HG02870 (cell line): Measurements from ENCODE around the gene KRTAP12-3.
"Not testable (repeated sequence)": the region's sequence is repeated elsewhere in the genome, so short reads cannot be mapped to it uniquely, and the experiment has no call there.

ENCODE experiments used
- ATAC-seq: cut with Tn5 transposase; IDR thresholded peaks from one replicate; pipeline ENCODE4 v1.9.1; 2021; ENCODE audit warnings: mild to moderate bottlenecking, moderate library complexity; ENCODE audit not compliant: unreplicated experiment

The KRTAP12-3 gene

DNA sequence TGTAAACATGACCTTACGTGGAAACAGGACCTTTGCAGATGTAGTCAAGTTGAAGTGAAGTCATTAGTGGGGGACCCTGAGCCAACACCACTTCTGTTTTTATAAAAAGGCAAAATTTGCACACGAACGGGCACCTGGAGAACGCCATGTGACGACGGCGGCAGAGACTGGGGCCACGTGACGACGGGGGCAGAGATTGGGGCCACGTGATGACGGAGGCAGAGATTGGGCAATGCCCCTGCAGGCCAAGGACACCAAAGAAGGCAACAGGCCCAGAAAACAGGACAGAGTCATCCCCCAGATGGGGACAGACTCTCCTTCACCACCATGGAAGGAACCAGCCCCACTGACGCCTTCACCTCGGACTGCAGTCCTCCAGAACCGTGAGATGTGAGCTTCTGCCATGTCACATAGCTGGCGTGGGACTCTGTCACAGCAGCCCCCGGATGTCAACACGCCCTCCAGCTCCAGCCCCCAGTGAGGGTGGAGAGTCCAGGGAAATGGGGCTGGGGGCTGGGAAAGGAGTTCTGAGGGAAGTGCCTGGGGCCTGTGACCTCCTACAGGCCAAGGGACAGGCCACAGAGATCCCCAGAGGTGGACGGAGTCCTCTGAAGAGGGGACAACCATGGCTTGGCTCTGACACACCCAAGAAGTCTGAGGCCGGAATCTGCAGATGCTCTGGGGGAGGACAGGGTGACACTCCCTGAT, 7.3 kb upstream of the KRTAP12-3 start:
- no peak for ATAC-seq

DNA sequence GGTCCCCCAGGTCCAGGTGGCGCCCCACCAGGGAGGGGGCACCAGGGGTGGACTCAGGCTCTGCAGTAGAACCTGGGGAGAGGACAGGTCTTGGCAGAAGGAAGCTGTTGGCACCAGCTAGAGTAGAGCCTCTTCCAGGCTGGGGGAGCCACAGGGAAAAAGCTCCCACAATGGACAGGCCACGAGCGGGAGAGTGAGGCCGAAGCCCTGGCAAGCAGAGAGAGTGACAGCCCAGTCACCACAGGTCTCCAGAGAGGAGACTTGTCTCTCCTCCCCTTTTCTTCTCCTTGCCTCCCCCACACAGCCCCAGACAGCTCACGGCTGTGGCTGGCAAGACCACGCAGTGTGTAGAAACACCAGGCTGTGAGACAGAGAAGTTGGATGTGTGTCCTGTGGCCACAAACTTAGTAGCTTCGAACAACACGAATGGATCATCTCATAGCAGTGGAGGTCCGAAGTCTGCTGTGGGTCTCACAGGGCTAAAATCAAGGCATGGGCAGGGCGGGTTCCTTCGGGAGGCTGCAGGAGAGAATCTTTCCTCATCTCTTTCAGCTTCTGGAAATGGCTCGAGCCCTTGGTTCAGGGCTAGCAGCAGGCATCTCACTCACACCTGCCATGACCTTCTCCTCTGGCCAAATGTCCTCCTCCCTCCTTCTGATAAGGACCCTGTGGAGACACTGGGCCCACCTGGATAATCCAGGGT, 6.6 kb upstream of the KRTAP12-3 start:
- no peak for ATAC-seq

DNA sequence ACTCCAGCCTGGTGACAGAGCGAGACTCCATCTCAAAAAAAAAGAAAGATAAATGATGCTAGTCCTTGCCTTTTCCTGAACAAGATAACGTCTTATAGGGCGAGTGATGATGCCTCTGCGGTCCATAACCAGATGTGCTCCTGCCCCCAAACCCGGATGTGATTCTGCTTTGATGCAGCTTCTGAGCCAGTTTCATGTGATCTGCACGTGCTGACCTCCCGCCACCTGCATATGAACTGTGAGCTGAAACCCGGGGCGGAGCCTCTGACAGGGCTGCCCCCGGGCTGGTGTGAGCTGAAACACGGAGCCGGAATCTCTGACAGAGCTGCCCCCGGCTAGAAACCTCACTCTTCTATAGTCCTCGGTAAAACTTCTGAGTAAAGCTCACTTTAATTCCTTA, 4.6 kb upstream of the KRTAP12-3 start:
- no peak for ATAC-seq

DNA sequence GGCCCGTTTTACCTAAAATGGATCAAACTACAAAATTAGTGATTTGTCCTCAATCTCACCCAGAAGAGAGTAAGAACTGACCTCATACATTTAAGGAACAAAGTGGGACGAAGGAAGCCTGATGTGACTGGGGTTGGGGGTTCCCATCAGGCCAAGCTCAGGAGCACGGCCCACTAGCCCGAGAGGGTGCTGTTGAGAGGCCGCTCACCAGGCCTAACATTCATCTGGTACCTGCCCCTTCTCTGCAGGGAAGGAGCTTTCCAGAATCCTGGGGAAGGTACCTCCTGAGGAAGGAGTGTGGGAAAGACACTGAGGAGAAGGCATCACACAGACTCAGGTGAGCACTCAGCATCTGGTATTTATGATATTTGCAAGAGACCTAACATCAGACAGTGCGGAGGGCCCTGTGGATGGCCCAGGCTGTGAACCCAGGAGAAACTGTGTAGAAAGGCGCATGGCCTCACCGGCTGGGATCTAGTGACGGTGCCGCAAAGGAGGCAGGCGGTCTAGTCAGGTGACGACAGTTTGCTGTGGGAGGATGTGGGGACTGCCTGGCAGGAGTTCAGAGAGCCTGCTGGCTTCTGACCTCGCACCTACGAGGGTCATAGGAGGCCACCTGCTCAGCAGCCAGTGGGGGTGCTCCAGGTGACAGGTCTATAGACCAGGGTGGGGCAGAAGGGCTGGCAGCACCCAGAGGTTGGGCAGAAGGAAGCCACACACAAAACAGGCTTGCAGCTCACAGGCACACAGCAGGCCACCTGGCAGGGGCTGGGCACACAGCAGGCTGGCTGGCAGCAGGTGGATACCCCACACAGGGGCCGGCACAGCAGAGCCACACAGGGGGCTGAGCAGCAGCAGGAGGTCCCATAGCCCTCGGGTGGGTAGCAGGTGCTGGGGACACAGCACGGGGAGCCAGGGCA, 3.8 kb upstream of the KRTAP12-3 start:
- ATAC-seq = no peak

DNA sequence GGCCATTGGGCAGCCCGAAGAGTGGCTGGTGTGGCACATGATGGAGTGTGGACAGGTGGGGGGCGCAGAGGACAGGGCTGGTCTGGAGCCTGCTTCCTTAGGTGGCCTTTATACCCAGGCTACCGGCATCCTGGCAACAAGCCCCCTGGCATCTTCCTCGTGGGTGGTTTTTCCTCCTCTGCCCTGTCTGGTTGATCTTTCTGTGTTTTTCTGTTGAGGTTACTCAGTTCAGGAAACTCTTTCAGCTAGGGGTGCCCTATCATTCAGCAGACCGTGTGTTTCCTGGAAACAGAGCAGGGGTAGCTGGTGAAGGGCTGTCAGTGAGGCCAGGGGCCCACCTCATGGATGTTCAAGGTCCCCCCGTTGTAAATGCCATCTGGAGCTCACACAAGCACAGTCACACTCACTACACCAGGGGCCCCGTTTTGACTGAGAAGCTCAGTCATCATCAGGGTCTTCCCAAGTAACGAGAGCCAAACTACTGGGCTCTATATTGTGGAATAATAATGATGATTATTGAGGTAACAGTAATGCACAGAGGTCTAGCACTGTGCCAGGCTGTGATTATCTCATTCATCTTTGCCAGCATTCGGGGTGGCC, 3.1 kb upstream of the KRTAP12-3 start, which contains the start of gene KRTAP12-4:
TSS of gene KRTAP12-4 (minus strand) at position 84 of the 600 bp plus-strand sequence. CDS start at position 39, 45 bp downstream.
- ATAC-seq = no peak

DNA sequence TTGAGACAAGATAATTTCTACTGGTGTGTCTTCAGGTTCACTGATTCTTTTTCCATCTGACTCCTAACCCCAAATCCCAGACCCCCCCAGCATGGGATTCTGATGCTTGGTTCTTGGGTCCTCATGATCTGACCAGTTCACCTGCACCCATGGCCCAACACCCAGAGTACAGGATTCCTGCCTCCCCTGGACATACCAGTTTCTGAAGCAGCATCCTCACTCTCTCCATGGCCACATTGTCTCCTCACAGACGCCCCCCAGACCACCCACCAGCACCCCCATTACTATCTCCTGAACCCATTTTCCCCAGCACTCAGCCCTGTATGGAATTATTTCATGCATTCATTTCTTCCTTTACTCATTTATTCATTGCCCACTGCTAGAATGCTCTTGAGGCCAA, 864 bp upstream of the KRTAP12-3 start:
- ATAC-seq = no peak

DNA sequence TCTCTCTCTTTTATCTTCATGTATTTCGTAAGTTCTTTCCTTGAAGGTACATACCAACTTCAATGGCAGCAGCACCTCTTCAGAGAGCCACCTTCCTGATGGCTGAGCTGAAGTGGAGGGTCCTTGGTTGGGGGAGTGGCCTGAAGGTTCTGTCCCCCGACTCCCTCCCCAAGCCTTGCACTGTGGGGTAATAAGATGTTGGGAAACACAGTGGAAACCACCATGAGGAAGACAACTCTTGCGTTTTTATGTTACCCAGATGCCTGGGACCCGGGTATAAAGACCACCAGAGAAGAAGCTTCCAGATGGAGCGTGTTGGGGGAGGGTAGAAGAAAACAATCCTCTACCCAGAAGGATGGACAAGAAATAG, 794 bp downstream of the KRTAP12-3 start:
- ATAC-seq = no peak

DNA sequence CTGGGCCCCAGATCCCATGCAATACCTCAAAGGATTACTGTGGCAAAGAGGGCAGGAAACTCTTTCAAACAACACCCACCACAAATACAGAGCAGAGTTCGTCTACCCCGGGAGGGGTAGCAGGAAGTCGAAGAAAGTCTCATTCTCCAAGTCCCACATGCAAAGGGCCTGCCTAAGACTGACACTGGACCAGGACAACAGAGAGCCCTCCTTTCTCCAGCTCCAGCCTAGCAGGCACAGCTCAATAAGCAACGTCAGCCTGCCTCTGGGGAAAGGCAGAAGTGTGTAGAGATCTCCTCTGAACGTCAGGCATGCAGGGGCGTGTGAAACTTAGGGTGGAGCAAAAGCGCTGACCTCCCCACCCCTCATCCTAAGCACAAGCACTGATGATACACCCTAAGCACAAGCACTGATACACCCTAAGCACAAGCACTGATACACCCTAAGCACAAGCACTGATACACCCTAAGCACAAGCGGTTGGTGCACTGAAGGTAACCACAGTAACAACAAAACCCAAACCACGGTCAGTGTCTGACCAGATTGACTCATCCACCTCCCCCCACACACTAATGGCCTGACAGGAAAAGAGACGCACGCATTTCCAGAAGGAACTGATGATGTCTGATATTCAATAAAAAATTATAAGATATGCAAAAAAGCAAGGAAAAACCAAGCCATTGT, 1.3 kb downstream of the KRTAP12-3 start:
- no peak for ATAC-seq

DNA sequence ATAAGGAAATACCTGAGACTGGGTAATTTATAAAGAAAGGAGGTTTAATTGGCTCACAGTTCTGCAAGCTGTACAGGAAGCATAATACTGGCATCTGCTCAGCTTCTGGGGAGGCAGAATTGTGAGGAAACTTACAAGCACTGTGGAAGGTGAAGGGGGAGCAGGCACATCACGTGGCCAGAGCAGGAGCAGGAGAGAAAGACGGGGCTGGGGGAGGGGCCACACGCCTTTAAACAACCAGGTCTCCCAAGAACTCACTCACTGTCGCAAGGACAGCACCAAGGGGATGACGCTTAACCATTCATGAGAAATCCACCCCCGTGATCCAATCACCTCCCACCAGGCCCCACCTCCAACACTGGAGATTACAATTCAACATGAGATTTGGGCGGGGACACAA, 3.8 kb downstream of the KRTAP12-3 start:
- ATAC-seq = not testable (repeated sequence)

DNA sequence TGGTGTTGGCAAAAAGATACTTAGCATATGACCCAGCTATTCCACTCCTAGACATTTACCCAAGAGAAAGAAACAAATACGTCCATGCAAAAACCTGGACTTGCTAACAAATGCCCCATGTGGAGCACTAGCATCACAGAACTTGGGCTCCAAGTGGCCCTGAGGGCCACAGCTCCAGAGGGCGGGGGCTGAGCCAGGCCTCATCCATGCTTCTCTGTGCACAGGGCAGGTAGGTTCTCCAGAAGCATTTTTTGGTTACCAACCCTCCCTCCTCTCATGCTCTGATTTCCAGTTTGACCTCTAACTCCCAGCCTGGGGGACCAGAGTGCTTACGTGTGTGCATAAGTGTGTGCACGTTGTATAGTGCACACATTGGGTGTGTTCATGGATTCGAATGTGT, 7.0 kb downstream of the KRTAP12-3 start:
- ATAC-seq = no peak

DNA sequence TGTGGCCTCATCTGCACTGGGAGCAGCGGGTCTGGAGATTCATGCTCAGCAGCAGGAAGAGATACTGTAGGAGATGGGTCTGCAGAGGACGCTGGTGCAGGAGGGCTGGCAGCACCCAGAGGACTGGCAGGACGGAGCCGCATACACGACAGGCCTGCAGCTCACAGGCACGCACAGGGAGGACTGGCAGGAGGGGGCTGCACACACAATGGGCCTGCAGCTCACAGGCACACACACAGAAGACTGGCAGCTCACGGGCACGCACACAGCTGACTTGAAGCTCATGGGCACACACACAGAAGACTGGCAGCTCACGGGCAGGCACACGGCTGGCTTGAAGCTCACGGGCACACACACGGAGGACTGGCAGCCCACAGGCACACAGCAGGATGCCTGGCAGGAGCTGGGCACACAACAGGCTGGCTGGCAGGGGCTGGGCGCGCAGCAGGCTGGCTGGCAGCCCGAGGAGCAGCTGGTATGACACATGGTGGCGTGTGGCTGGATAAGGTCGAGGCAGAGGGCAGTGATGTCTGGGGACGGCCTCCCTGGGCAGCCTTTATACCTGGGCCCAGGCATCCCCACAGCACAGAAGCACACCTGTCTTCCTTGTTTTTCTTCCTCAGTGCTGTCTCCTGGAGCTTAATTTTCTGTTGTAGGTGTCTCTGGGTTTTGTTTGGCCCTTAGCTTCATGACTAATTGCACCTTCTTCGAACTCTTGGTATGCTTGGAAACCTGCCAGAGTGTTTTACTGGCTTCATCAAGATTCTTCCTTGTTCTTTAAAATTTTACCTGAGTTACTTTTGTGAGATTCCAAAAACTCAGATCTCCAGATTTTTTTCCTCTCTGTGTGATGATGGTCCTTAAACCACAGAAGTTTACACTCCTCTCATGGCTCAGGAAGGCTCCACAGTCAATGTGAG, 8.9 kb downstream of the KRTAP12-3 start, which contains the start of gene KRTAP12-2:
TSS of gene KRTAP12-2 (minus strand) at position 527 of the 920 bp plus-strand sequence. CDS start at position 486, 41 bp downstream.
- ATAC-seq = no peak

DNA sequence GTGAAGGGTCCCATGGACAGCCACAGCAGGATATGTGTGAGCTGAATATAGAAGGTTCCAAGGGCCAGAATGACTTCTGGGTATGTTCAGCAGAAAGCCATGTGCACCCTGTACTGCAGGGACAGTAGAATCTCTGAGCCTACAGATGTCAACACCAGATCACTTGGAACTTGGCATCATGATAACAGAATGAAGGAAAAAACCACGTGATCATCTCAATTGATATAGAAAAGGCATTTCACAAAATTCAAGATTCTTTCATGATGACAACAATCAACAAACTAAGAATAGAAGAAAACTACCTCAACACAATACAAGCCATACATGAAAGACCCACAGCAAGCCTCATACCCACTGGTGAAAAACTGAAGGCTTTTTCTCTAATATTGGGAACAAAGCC, 9.9 kb downstream of the KRTAP12-3 start:
- ATAC-seq = no peak

DNA sequence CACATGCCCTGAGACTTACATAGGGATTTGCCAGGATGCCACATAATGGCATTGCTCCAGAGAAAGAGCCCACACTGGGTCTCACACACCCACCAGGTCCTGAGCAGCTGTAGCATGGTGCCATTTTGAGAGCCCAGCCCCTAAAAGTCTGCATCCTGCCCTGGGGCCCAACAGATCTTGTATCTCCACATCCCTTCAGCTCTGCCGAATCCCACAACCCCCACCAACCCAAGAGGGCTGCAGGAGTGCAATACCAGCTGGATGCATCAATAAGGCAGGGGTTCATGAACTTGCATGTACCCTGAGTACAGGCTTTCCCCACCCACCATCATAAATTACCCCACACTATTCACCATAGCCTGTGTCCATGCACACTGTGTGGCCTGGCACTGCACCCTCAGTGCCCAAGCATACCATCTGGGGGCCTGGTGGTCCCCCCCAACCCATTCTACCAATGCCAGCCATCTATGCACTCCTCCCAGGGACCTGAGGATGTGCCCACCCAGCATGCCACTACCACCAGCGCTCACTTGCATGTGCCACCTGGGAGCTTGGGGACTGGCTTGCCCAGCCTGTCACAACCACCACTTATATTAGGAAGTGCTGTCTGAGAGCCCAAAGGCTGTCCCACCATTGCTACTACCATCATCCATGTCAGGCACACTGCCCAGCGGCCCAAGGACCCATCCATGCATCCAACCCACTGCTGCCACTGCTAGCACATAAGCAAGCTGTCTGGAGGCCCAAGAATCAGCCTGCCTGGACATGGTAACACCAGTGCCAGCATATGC, 13.1 kb downstream of the KRTAP12-3 start:
- ATAC-seq = no peak

DNA sequence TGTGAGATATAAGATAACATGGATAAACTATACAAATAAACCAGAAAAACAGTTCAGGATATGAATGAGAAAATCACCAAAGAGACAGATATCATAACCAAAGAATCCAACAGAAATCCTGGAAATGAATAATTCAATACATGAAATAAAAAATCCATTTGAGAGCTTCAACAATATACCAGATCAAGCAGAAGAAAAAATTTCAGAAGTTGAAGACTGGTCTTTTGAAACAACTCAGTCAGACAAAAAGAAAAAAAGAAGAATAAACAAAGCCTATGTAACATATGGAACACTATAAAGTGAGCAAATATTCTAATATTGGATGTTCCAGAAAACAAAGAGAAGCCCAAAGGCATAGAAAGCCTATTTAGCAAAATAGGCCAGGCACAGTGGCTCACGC, 14.2 kb downstream of the KRTAP12-3 start:
- ATAC-seq = no peak

DNA sequence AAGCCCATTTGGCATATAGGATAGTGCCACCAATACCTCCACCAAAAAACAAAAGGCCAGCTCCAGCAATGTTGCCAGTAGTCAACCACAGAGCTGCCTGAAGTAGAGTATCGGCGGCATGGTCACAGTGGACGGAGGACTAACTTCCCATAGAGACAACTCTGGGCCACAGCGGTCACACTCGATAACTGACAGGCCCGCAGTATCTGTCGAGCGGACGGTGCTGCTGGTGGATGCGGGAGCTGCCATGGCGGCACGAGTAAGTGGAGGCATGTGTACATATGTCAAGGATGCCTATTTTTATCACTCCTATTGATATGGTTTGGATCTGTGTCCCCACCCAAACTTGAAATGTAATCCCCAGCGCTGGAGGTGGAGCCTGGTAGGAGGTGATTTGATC, 20.1 kb downstream of the KRTAP12-3 start:
- no peak for ATAC-seq

DNA sequence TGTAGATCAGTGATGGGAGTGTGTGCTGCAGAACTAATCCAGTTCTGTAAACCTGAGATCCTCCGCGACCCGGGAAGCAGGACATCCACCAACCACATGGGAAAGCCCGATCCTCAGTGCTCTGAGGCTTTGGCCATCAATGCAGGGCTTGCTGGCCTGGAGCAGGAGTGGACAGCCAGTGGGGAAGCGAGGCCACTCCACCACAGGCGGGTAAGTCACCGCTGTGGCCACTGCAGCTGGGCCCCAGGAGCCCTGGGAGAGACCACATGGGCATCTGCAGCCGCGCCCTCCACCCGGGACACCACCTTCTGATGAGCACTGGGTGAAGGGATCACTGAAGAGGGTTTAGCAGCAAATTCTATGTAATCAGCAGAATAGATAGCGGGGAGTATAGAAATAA, 23.4 kb downstream of the KRTAP12-3 start:
- ATAC-seq = no peak

DNA sequence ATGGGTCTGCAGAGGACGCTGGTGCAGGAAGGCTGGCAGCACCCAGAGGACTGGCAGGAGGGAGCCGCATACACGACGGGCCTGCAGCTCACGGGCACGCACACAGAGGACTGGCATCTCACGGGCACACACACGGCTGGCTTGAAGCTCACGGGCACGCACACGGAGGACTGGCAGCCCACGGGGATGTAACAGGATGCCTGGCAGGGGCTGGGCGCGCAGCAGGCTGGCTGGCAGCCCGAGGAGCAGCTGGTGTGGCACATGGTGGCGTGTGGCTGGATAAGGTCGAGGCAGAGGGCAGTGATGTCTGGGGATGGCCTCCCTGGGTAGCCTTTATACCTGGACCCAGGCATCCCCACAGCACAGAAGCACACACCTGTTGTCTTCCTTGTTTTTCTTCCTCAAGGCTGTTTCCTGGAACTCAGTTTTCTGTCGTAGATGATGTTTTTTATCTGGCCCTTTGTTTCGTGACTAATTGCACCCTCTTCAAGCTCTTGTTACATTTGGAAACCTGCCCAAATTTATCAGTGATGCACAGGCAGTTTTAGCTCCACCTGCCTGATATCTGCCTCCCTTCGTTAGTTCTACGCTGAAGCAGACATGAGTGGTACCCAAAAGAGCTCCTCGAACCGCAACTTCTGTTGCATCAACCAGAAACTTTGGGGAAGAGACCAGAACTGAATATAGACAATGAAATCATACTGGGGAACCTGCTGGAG, 24.3 kb downstream of the KRTAP12-3 start, which contains the start of gene KRTAP12-1:
TSS of gene KRTAP12-1 (minus strand) at position 303 of the 719 bp plus-strand sequence. CDS start at position 263, 40 bp downstream.
- no peak for ATAC-seq
